Psoas muscle (tissue), 8 donors: ENCODE data around the gene LEUTX. TPM values are rescaled to one million over a fixed set of nuclear protein-coding genes. Genes with fewer than 3 reads are reported as not detected.
A peak's percentile ranks its signal among the peaks of the same experiment; 100 is the strongest.

ENCODE experiments used
- ATAC-seq, 4 donors: fragments of 200-7000 bp; cut with Tn5 transposase; one replicate each; pipeline ENCODE4 v1.9.1; 2020; ENCODE audit warnings: moderate library complexity in 3 of 4, mild to moderate bottlenecking in 2 of 4
- DNase-seq, 2 donors: peaks; one replicate each; pipeline ENCODE4 v3.0.0-alpha.2; 2020
- H3K27ac ChIP-seq: fragments of 200-600 bp; one replicate; pipeline ENCODE4 v1.8.0; 2022
- H3K27me3 ChIP-seq, 3 donors: fragments of 200-600 bp in 1 of 3; one replicate each; pipeline versions ENCODE4 v1.6.1 to v1.8.0; 2013 to 2022; ENCODE audit warnings: low read length in 2 of 3, mild to moderate bottlenecking in 2 of 3, moderate library complexity in 1 of 3; ENCODE audit not compliant: insufficient read depth in 3 of 3
- H3K36me3 ChIP-seq, 2 donors: fragments of 200-600 bp in 1 of 2; one replicate each; pipeline versions ENCODE4 v1.6.1 to v1.8.0; 2013 to 2022; ENCODE audit warnings: low read depth in 1 of 2, mild to moderate bottlenecking in 1 of 2, moderate library complexity in 1 of 2; ENCODE audit not compliant: insufficient read depth in 1 of 2
- H3K4me1 ChIP-seq: fragments of 200-600 bp; one replicate; pipeline ENCODE4 v1.8.0; 2022
- H3K4me3 ChIP-seq: fragments of 200-600 bp; one replicate; pipeline ENCODE4 v1.8.0; 2022; ENCODE audit warnings: mild to moderate bottlenecking
- H3K9me3 ChIP-seq: fragments of 200-600 bp; one replicate; pipeline ENCODE4 v1.8.0; 2022
- CTCF ChIP-seq: fragments of 200-600 bp; IDR thresholded peaks from one replicate; pipeline ENCODE4 v1.8.0; 2022; ENCODE audit warnings: antibody characterized with exemption
- WGBS, 3 donors: extraction: QIAGEN DNeasy Blood & Tissue Kit; methylation state at CpG; one replicate each; pipeline versions ENCODE4 v1.1.6 to v1.1.7; 2013; 5-methylcytosine and 5-hydroxymethylcytosine counted together
- intact Hi-C, 2 donors: fragments of 100-400 bp; cut with DNase I; formaldehyde crosslinking; loops; one replicate each; pipeline versions ENCODE4 v1.11.0 to v1.14.2; 2022
- polyA plus RNA-seq, 3 donors: library from polyadenylated mRNA; stranded (reverse); fragments of 200-250 nt; gene quantifications; one replicate each; pipeline ENCODE4 v1.2.3, GENCODE V29; 2013
- total RNA-seq, 4 donors: library from RNA; stranded (reverse); fragmentation: NEBNext Ultra II Directional in 2 of 4; extraction: Animal tissue kit (Norgen Biotek cat#: 25700) in 2 of 4; gene quantifications; one replicate each; pipeline versions ENCODE4 v1.2.1 to v1.2.4, GENCODE V29; 2021 to 2023
- donor health status: healthy with polysubstance abuse.
- donor health status: DM: no; HTN: no; CAD: no; lungs with moderate emphysema.
- donor health status: Bipolar disorder and iron deficiency.
- donor health status: healthy.
- donor health status: DM: yes; HTN: yes; CAD: no.
- donor health status: DM: no; HTN: no; CAD: no.
- donor health status: DM: no; HTN: no; CAD: no.
- donor health status: DM: yes; HTN: yes; CAD: no.

The LEUTX gene
- total and polyA plus RNA-seq, 7 donors, result not detected

GRCh38 chr19:39768334-39768733, 10.3 kb upstream of the LEUTX start:
- WGBS, 3 donors, result 65 to 76% (median 70%) methylated on average over 8 of the region's 8 CpGs
- Histone ChIP-seq H3K9me3 (peaks cover 6% of the 10 kb centered on the region), H3K4me3 (no peak overlapping the region), H3K36me3 (no peaks in the 10 kb centered on the region), H3K4me1 (no peaks in the 10 kb centered on the region), H3K27ac (no peak overlapping the region), H3K27me3 (peaks cover 0 to 2% (median 0%) of the 10 kb centered on the region in 3 donors)
- no peak for TF ChIP-seq CTCF
- DNase-seq, result no peak
- intact Hi-C loops, result loop anchor here (5.0 kb wide), 2 partner anchors 86 to 96 kb away; no protein-coding TSS in a partner anchor
- ATAC-seq, result no peak

GRCh38 chr19:39768786-39769185, 9.9 kb upstream of the LEUTX start:
- TF ChIP-seq CTCF, result no peak
- DNase-seq (no peak), ATAC-seq (no peak)
- Histone ChIP-seq H3K9me3 (peaks cover 6% of the 10 kb centered on the region), H3K4me1 (no peaks in the 10 kb centered on the region), H3K27ac (no peak overlapping the region), H3K4me3 (no peak overlapping the region), H3K36me3 (no peaks in the 10 kb centered on the region), H3K27me3 (peaks cover 0 to 2% (median 0%) of the 10 kb centered on the region in 3 donors)
- intact Hi-C loops, result loop anchor here (5.0 kb wide), 2 partner anchors 86 to 96 kb away; no protein-coding TSS in a partner anchor
- WGBS, 3 donors, result 39 to 48% (median 42%) methylated on average over 4 of the region's 4 CpGs

GRCh38 chr19:39780894-39781293, 2.2 kb downstream of the LEUTX start:
- no peak overlapping the region for H3K4me3 ChIP-seq
- no peaks in the 10 kb centered on the region for H3K9me3 ChIP-seq
- peaks cover 0 to 7% (median 1%) of the 10 kb centered on the region in 3 donors for H3K27me3 ChIP-seq
- no peak for ATAC-seq
- no peak for DNase-seq
- H3K4me1 ChIP-seq, result no peaks in the 10 kb centered on the region
- no peaks in the 10 kb centered on the region for H3K36me3 ChIP-seq
- intact Hi-C loops, result no loop called here
- H3K27ac ChIP-seq, result no peak overlapping the region
- no peak for TF ChIP-seq CTCF
- 81 to 89% (median 81%) methylated on average over 3 of the region's 3 CpGs for WGBS, 3 donors

- H3K36me3 ChIP-seq, result no peaks in the 10 kb centered on the region
- no peak overlapping the region for H3K4me3 ChIP-seq
- no peaks in the 10 kb centered on the region for H3K4me1 ChIP-seq
- no peak for TF ChIP-seq CTCF
- ATAC-seq (no peak), DNase-seq (no peak)
- H3K27me3 ChIP-seq, result peaks cover 0 to 7% (median 2%) of the 10 kb centered on the region in 3 donors
- H3K27ac ChIP-seq, result no peak overlapping the region
- peaks cover 17% of the 10 kb centered on the region for H3K9me3 ChIP-seq
- intact Hi-C loops, result no loop called here
Measured at GRCh38 chr19:39788244-39788643, 9.6 kb downstream of the LEUTX start.

- H3K27ac ChIP-seq, result no peak overlapping the region
- intact Hi-C loops, result loop anchor here (1.0 to 10.0 kb wide), 4 partner anchors 50 to 182 kb away; partner anchors contain the start of gene PSMC4 (in 1 of the 2)
- ATAC-seq, result peak; percentile 95 to 99 (median 98)
Measured at GRCh38 chr19:39792999-39793546, 14.4 kb downstream of the LEUTX start.

More at GRCh38 chr19:39792999-39793546, 14.4 kb downstream of the LEUTX start:
- DNase-seq, result peak; percentile 82 to 87
- Histone ChIP-seq H3K4me3 (peak overlapping the region; percentile 77), H3K27me3 (no peaks in the 10 kb centered on the region), H3K36me3 (no peaks in the 10 kb centered on the region), H3K9me3 (peaks cover 11% of the 10 kb centered on the region), H3K4me1 (no peaks in the 10 kb centered on the region)
- 0% methylated on average over 17 of the region's 17 CpGs for WGBS, 3 donors
- TF ChIP-seq CTCF, result peak; percentile 92
